Stimulated activated CD4-positive, alpha-beta T cell treated with anti-CD3 and anti-CD28 coated beads, Interleukin-4, amount 100 ng/mL, for 1 hour (primary cell): Measurements from ENCODE around the gene SEL1L3.

ENCODE experiments used
- DNase-seq: peaks from one replicate; pipeline ENCODE4 v3.0.0-alpha.2; 2020

The SEL1L3 gene

GRCh38 chr4:25845841-25846653, 16.7 kb downstream of the SEL1L3 start:
- no peak for DNase-seq

DNA sequence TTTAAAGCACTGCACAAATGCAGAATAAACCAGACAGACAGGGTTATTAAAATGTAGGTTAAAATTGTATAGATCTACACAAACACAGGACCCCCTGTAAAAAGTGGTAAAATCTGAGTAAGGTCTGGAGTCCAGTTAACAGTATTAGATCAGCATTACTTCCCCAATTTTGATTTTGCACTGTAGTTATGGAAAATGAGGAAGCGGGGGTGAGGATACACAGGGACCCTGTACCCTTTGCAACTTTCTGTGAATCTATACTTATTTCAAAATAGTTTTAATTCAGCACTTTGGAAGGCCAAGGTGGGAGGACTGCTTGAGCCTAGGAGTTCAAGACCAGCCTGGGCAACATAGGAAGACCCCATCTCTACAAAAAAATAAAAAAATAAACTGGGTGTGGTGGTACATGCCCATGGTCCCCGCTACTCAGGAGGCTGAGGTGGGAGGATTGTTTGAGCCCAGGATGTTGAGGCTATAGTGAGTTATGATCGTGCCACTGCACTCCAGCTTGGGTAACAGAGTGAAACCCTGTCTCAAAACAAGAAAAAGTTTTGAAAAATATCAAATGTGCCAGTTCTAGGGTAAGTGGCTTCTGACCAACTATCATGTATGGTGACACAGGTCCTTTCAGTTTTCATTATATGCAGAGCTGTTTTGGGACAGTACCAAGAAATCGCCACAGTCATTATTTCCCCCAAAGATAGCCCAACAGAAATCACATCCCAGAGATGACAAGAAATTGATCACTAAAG, 17.7 kb downstream of the SEL1L3 start:
- no peak for DNase-seq

DNA sequence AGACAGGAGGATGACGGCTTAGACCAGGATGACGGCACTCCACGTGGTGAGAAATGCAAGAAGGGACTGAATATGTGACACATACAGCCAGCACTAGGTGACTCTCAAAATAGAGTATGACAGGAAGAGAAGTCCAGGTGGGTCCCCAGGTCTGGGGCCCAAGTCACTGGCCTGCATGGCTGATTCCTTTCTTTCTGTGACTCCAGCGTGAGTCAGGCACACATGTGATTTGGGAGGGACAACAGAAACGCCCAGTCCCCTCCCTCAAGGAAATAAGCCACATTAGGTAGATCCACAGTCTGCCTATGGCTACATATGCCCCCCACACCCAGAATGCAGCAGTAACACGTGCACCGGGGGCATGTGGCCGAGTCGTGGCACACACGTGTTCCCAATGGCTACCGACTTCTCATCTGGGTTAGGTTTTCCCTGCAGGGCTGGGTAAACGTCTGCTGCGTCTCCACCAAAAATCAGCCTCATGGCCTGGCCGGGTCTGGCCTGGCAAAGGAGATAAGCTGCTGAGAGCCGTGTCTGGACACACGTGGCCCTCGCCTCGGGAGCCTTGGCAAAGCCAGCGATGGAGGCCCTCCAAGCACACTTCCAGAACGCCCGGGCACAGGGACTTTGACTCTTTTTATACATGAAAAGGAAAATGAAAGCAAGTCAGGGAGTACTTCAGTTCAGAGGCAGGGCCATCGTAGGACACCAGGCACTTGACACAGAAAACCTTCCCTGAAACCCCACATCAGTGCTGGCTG, 19.3 kb downstream of the SEL1L3 start:
- DNase-seq, result no peak

DNA sequence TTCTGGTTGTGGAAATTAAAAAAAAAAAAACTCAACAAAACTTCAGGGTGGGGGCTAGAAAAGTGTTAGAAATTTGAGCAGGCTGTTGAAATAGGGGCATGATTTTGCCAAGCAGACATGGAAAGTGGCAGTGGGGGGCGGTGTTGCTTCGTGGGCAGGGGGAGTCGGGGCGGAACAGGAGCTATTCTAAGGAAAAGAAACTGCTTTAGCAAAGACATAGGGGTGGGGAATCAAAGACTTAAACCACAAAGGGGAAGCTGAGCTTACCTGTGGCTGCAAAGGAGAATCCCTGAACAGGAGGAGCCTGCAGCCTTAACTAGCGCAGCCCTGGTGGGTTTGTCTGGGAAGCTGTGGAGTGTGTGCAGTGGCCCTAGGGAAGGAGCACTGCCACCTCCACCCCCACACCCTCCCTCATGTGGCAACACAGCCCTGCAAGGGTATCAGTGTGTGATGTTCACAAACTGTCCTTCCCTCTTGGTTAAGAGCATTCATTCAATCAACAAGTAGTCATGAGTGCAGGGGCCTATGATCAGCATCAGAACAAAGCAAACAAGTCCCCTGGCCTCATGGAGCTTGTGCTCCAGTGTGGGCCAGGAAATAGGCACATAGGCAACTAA, 20.5 kb downstream of the SEL1L3 start:
- DNase-seq, result peak; percentile 34

DNA sequence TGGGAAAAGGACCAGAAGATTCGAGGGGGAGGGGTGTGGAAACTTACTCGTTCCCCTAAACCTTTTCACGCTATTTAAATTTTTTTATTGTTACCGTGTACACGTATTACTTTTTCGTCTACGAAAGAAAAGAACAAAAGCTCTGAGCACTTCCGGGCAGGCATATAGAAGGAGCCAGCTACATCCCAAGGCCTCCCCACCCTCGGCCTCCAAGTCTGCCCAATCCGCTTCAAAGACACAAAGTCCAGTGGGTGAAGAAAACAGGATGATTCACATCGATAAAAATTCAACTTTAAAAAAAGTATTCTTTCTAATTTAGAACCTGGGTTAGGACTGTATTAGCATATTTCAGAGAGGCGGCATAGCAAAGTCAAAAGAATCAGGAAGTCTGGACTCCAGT, 23.1 kb downstream of the SEL1L3 start:
- no peak for DNase-seq

- DNase-seq, result no peak
Measured at GRCh38 chr4:25839233-25839632, 23.6 kb downstream of the SEL1L3 start.

DNA sequence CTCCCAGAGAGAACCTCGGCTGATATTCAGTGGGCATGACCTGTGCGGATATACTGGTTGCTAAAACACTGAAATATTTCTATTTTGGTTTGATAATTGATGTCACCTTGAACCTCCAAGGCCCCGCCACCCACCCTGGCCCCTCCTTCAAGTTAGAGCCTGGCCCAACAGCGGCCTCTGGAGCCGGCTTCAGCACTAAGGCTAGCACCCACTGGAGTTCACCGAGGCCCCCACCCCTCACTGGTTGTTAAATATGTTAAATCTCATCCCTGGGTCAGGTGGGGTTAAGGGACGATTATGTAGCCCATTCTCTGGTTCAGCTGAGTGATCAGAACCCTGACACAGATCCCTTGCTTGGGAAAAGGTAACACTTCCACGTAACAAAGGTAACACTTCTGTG, 24.3 kb downstream of the SEL1L3 start:
- DNase-seq, result no peak

- DNase-seq, result no peak
Measured at GRCh38 chr4:25837107-25837506, 25.7 kb downstream of the SEL1L3 start.

DNA sequence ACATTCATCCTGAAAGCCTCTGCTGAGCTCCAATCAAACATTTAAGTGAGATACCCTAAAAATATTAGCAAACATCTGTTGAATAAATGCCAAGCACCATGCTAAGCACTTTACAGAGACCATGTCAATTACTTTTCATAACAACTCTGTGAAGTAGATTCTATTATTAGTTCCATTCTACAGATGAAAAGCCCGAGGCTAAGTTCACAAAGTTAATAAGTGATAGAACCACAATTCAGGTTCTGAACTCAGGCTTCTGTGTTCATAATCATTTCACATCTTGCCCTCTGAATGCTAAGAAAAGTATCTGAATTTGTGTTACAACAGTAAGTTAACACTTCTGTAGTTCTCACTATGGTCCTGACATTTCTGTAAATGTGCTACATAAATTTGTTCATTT, 27.4 kb downstream of the SEL1L3 start:
- no peak for DNase-seq

- DNase-seq, result no peak
Measured at GRCh38 chr4:25834411-25835107, 28.2 kb downstream of the SEL1L3 start.

- DNase-seq, result no peak
Measured at GRCh38 chr4:25830548-25830947, 32.2 kb downstream of the SEL1L3 start.

DNA sequence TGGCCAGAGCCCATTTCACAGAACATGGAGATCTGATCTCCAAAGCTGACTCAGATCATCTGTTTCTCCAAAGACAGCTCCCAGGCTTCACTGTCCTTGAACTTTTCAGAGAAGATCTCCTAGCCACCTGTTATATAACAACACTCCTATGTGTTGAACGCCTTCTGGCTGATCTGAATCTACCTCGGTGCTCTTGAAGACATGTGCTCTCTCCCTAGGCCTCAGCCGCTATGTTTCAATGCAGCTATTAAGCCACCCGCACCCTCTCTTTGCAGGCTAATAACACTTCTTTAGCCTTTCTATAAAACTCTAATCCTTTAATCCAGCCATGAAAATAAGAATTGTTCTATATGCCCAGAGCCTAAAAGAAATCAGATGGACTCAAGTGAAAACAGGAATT, 34.9 kb downstream of the SEL1L3 start:
- no peak for DNase-seq

- no peak for DNase-seq
Measured at GRCh38 chr4:25827373-25827772, 35.4 kb downstream of the SEL1L3 start.

GRCh38 chr4:25826074-25826752, 36.6 kb downstream of the SEL1L3 start:
- no peak for DNase-seq

GRCh38 chr4:25823632-25824031, 39.2 kb downstream of the SEL1L3 start:
- DNase-seq, result no peak

- DNase-seq, result no peak
Measured at GRCh38 chr4:25821899-25822298, 40.9 kb downstream of the SEL1L3 start.

GRCh38 chr4:25821267-25821666, 41.5 kb downstream of the SEL1L3 start:
- DNase-seq, result no peak

DNA sequence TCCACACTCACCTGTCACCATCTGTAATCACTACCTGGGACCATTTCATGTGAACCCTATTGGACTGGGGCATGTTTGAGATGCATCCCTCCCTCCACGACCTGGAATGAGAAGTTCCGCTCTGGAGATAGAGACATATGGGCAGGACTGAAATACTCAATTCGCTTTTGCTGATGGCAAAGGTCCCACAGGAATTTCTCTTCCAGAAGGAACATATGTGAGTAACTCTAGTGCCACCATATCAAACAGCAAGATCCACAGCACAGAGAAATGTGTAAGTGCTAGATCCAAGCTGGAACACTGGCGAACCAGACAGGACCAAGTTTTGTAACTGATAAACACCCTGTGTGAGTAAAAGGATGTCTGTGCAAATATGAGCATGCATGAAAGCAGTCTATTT, 43.9 kb downstream of the SEL1L3 start:
- no peak for DNase-seq

DNA sequence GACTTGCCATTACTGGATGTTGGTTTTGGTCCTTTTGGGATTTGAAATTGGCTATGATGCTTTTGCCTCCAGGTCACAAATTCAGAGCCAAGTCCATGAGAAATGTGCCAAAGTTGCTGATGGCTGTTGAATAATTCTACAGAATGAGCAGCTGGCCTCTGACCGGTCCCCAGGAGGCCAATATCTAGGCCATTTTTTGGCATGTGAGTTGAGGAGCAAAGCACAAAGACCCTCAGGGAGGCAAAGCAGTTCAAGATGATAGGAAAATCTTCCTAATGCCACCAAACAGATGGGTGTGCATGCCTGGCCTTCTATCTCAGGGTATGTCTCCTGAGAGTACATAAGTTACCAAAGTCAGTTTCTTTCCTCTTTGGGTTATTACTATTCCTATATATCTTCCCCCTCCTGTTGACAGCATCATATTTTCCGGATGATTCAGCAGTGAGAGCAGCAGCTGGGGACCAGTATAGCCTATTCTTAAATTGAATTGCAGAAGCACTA, 44.4 kb downstream of the SEL1L3 start:
- no peak for DNase-seq

GRCh38 chr4:25817059-25817681, 45.6 kb downstream of the SEL1L3 start:
- no peak for DNase-seq

GRCh38 chr4:25816591-25817058, 46.2 kb downstream of the SEL1L3 start:
- no peak for DNase-seq
